B cell (primary cell): ENCODE results near the gene TMSB4X. TPM values are rescaled to one million over a fixed set of nuclear protein-coding genes. Genes with fewer than 3 reads are reported as not detected.

Source experiments
- ATAC-seq: fragments of 200-7000 bp; cut with Tn5 transposase; one replicate; pipeline ENCODE4 v1.10.0; 2021; ENCODE audit warnings: low read depth, mild to moderate bottlenecking, moderate number of reproducible peaks, moderate library complexity
- CTCF ChIA-PET: fragments of 350-600 bp; sonication (Branson Sonifier 250); formaldehyde crosslinking; loops from one replicate; lab custom pipeline; 2021; ENCODE audit warnings: antibody characterized with exemption, inconsistent platforms; lab: Charles Lee
- POLR2A ChIA-PET: fragments of 350-600 bp; sonication (Branson Sonifier 250); formaldehyde crosslinking; loops from one replicate; lab custom pipeline; 2021; ENCODE audit warnings: antibody characterized with exemption; lab: Charles Lee
- DNase-seq: peaks from one replicate; pipeline ENCODE4 v3.0.0; 2013
- H2AFZ ChIP-seq: 2 replicates; pipeline ENCODE4 v1.6.1; 2012; ENCODE audit warnings: mild to moderate bottlenecking, low read depth, low read length; ENCODE audit not compliant: insufficient read depth, poor library complexity, severe bottlenecking
- H3K27ac ChIP-seq, 2 donors: 1 replicate in 1 of 2; 2 replicates in 1 of 2; pipeline ENCODE4 v1.5.1; 2012 to 2013; ENCODE audit warnings: low read length in 2 of 2, mild to moderate bottlenecking in 2 of 2, moderate library complexity in 1 of 2
- H3K27me3 ChIP-seq, 4 experiments: fragments of 200-600 bp in 1 of 4; sonication (generic) in 1 of 4; replicated peaks in 1 of 4; 1 replicate in 2 of 4; 2 replicates in 2 of 4; pipeline versions ENCODE4 v1.6.1 to v1.7.0; 2013 to 2016; ENCODE audit warnings: low read length in 3 of 4, mild to moderate bottlenecking in 2 of 4, mixed read lengths in 1 of 4, moderate library complexity in 1 of 4; ENCODE audit not compliant: insufficient read depth in 4 of 4, control insufficient read depth in 3 of 4; ENCODE audit errors: control extremely low read depth in 1 of 4
- H3K36me3 ChIP-seq, 2 experiments: replicated peaks in 1 of 2; 1 replicate in 1 of 2; 2 replicates in 1 of 2; pipeline versions ENCODE4 v1.6.1 to v1.7.1; 2013; ENCODE audit warnings: low read length in 1 of 2; ENCODE audit not compliant: insufficient read depth in 2 of 2, control insufficient read depth in 1 of 2; ENCODE audit errors: control extremely low read depth in 1 of 2, extremely low read depth in 1 of 2
- H3K4me1 ChIP-seq, 2 donors: fragments of 200-600 bp in 1 of 2; sonication (generic) in 1 of 2; 1 replicate in 1 of 2; 2 replicates in 1 of 2; pipeline versions ENCODE4 v1.5.1 to v1.6.1; 2013 to 2017; ENCODE audit warnings: low read length in 2 of 2; ENCODE audit not compliant: control insufficient read depth in 2 of 2, insufficient read depth in 2 of 2
- H3K4me2 ChIP-seq: replicated peaks from 2 replicates; pipeline ENCODE3; 2012; ENCODE audit warnings: mild to moderate bottlenecking, low read depth, low read length; ENCODE audit not compliant: poor library complexity, severe bottlenecking
- H3K4me3 ChIP-seq, 5 experiments: fragments of 200-600 bp in 1 of 5; sonication (generic) in 1 of 5; 1 replicate in 3 of 5; 2 replicates in 2 of 5; pipeline versions ENCODE4 v1.5.1 to v1.7.0; 2011 to 2016; ENCODE audit warnings: low read length in 4 of 5, mild to moderate bottlenecking in 4 of 5, low read depth in 2 of 5, control low read depth in 1 of 5, moderate library complexity in 1 of 5; ENCODE audit not compliant: insufficient read depth in 1 of 5; ENCODE audit errors: control extremely low read depth in 1 of 5, extremely low read depth in 1 of 5
- H3K79me2 ChIP-seq: fragments of 200-600 bp; sonication (generic); one replicate; pipeline ENCODE4 v1.6.0; 2016; ENCODE audit warnings: low read length; ENCODE audit not compliant: control insufficient read depth, insufficient read depth
- H3K9ac ChIP-seq: fragments of 200-600 bp; sonication (generic); 2 replicates; pipeline ENCODE4 v1.6.1; 2017; ENCODE audit warnings: mild to moderate bottlenecking, low read length, moderate library complexity
- H3K9me3 ChIP-seq, 3 donors: one replicate each; pipeline versions ENCODE4 v1.6.1 to v1.7.1; 2013; ENCODE audit warnings: low read length in 2 of 3; ENCODE audit not compliant: control insufficient read depth in 2 of 3, insufficient read depth in 1 of 3; ENCODE audit errors: control extremely low read depth in 1 of 3
- H4K20me1 ChIP-seq: 2 replicates; pipeline ENCODE4 v1.6.0; 2012; ENCODE audit warnings: mild to moderate bottlenecking, low read length; ENCODE audit not compliant: insufficient read depth, control insufficient read depth, poor library complexity, severe bottlenecking
- H3K27ac Mint-ChIP-seq: one replicate; pipeline ENCODE4 v1.8.0; 2021; ENCODE audit warnings: mixed read lengths
- H3K27me3 Mint-ChIP-seq: one replicate; pipeline ENCODE4 v1.8.0; 2021; ENCODE audit warnings: mixed read lengths
- H3K4me1 Mint-ChIP-seq: one replicate; pipeline ENCODE4 v1.8.0; 2021; ENCODE audit warnings: mixed read lengths
- H3K4me3 Mint-ChIP-seq: one replicate; pipeline ENCODE4 v1.8.0; 2021; ENCODE audit warnings: mixed read lengths
- H3K9me3 Mint-ChIP-seq: one replicate; pipeline ENCODE4 v1.8.0; 2022; ENCODE audit warnings: mixed read lengths; ENCODE audit not compliant: insufficient read depth
- EZH2 ChIP-seq: IDR thresholded peaks from 2 replicates; pipeline ENCODE4 v1.6.1; 2012; ENCODE audit warnings: borderline replicate concordance, low read depth, mild to moderate bottlenecking, moderate library complexity, low read length; ENCODE audit not compliant: insufficient read depth, poor library complexity, severe bottlenecking
- WGBS: methylation state at CpG from one replicate; pipeline ENCODE4 v1.1.5; 2013; ENCODE audit warnings: missing lambda C conversion rate; ENCODE audit not compliant: insufficient coverage; 5-methylcytosine and 5-hydroxymethylcytosine counted together
- intact Hi-C: fragments of 100-400 bp; cut with micrococcal nuclease; formaldehyde crosslinking; loops from one replicate; pipeline ENCODE4 v1.10.0; 2022
- polyA plus RNA-seq: library from polyadenylated mRNA; depleted of rRNA; stranded (reverse); fragments of >200 nt; gene quantifications from 2 replicates; pipeline ENCODE4 v1.2.3, GENCODE V29; 2012
- total RNA-seq, 2 donors: library from RNA; stranded (reverse); fragments of 120-200 nt in 1 of 2; gene quantifications; 1 replicate in 1 of 2; 2 replicates in 1 of 2; pipeline versions ENCODE4 v1.2.3 to v1.2.4, GENCODE V29; 2013 to 2022
- TF ChIP-seq, protein P1 (sequence below): fragments of 200-600 bp; IDR thresholded peaks from one replicate; pipeline ENCODE4 v1.8.0; 2022; ENCODE audit warnings: antibody characterized with exemption, mild to moderate bottlenecking

Gene TMSB4X
- total and polyA plus RNA-seq, 2 donors (not counting 1 experiment from before 2014, with no cell fraction given): 2,550 to 4,850 TPM

DNA sequence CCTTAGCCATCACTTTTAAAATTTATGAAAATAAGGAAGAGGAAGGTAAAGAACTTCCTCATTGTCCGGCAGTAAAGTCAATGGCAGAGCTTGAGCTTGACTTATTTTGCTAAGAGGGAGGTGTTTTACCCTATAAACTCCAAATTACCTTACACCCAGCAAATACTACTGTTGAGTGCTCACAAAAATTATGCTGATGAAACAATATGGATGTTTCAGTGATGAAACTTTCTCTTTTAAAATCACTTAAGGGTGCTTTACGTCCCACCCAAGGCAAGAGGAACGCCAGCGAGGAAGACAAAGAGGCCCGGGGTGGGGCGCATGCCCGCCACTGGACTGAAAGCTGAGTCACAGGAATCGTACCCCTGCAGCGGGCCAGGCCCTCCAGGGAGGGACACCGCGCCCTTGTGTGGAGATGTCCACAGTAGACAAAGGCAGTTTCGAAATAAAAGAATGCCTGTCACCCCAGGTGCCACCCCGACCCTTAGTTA lies 560 bp upstream of the TMSB4X start:
- intact Hi-C loops: loop anchor here (2.0 to 10.0 kb wide), 3 partner anchors 280 to 760 kb away; partner anchors contain the start of genes OFD1 and TRAPPC2
- Histone ChIP-seq H3K27me3 (no peaks in the 10 kb centered on the region), H3K4me2 (peak overlapping the region; percentile 64), H3K4me3 (peak overlapping the region; percentile 85 to 91 (median 87)), H3K27ac (peak overlapping the region; percentile 84 to 86), H2AFZ (no peak overlapping the region), H4K20me1 (peaks cover 13% of the 10 kb centered on the region), H3K9me3 (no peaks in the 10 kb centered on the region), H3K9ac (peak overlapping the region; percentile 86), H3K4me1 (peaks cover 47 to 48% of the 10 kb centered on the region in 2 donors), H3K36me3 (peaks cover 0 to 19% of the 10 kb centered on the region in 2 experiments), H3K79me2 (peaks cover 42% of the 10 kb centered on the region)
- ATAC-seq (peak; percentile 11), DNase-seq (no peak)
- 0% methylated on average over 9 of the region's 13 CpGs for WGBS
- H3K4me1 Mint-ChIP-seq: peaks cover 56% of the 10 kb centered on the region
- CTCF ChIA-PET: interaction anchor here (0.8 to 15.8 kb wide), 11 partner anchors 18 to 514 kb away, joined by 3 to 214 read pairs (median 15); no protein-coding TSS in a partner anchor
- H3K4me3 Mint-ChIP-seq: peak overlapping the region; percentile 99
- no peak for TF ChIP-seq EZH2
- TF ChIP-seq, protein P1, sequence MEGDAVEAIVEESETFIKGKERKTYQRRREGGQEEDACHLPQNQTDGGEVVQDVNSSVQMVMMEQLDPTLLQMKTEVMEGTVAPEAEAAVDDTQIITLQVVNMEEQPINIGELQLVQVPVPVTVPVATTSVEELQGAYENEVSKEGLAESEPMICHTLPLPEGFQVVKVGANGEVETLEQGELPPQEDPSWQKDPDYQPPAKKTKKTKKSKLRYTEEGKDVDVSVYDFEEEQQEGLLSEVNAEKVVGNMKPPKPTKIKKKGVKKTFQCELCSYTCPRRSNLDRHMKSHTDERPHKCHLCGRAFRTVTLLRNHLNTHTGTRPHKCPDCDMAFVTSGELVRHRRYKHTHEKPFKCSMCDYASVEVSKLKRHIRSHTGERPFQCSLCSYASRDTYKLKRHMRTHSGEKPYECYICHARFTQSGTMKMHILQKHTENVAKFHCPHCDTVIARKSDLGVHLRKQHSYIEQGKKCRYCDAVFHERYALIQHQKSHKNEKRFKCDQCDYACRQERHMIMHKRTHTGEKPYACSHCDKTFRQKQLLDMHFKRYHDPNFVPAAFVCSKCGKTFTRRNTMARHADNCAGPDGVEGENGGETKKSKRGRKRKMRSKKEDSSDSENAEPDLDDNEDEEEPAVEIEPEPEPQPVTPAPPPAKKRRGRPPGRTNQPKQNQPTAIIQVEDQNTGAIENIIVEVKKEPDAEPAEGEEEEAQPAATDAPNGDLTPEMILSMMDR: no peak
- peak overlapping the region; percentile 98 for H3K27ac Mint-ChIP-seq
- no peaks in the 10 kb centered on the region for H3K9me3 Mint-ChIP-seq
- POLR2A ChIA-PET: interaction anchor here (0.6 to 11.7 kb wide), 12 partner anchors 17 to 514 kb away, joined by 3 to 136 read pairs (median 6); no protein-coding TSS in a partner anchor
- no peaks in the 10 kb centered on the region for H3K27me3 Mint-ChIP-seq

DNA sequence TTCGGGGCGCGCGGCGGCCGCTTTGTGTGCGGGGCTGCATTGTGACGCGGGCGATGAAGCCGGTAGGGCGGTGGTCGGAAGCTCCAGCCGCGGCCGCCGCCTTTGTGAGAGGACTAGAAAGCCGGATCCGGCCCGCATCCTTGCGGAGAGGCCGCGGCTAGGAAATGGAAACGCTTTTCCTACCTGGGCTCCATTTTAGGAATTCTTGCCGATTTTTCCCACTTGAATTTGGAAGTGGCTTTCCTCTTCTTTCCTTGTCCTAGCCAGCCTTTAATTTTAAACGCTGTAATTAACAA lies 708 bp downstream of the TMSB4X start:
- no peaks in the 10 kb centered on the region for H3K9me3 Mint-ChIP-seq
- CTCF ChIA-PET: interaction anchor here (1.4 to 15.8 kb wide), 7 partner anchors 15 to 513 kb away, joined by 3 to 214 read pairs (median 22); no protein-coding TSS in a partner anchor
- Histone ChIP-seq H3K27me3 (no peaks in the 10 kb centered on the region), H3K79me2 (peaks cover 52% of the 10 kb centered on the region), H3K4me2 (peak overlapping the region; percentile 64), H4K20me1 (peaks cover 13% of the 10 kb centered on the region), H3K27ac (peak overlapping the region; percentile 84 to 86), H2AFZ (no peak overlapping the region), H3K9me3 (no peaks in the 10 kb centered on the region), H3K4me1 (peaks cover 48 to 49% of the 10 kb centered on the region in 2 donors), H3K9ac (peak overlapping the region; percentile 86), H3K36me3 (peaks cover 0 to 19% of the 10 kb centered on the region in 2 experiments), H3K4me3 (peak overlapping the region; percentile 85 to 93 (median 89))
- intact Hi-C loops: loop anchor here (1.0 to 10.0 kb wide), 4 partner anchors 117 to 759 kb away; partner anchors contain the start of genes OFD1 and TRAPPC2
- DNase-seq: peak; percentile 55
- H3K27ac Mint-ChIP-seq: peak overlapping the region; percentile 98
- no peak for ATAC-seq
- peak overlapping the region; percentile 99 for H3K4me3 Mint-ChIP-seq
- H3K27me3 Mint-ChIP-seq: no peaks in the 10 kb centered on the region
- POLR2A ChIA-PET: interaction anchor here (0.6 to 11.7 kb wide), 14 partner anchors 18 to 759 kb away, joined by 3 to 136 read pairs (median 4); partner anchors contain the start of genes OFD1 and TRAPPC2
- 0% methylated on average over 25 of the region's 26 CpGs for WGBS
- peaks cover 55% of the 10 kb centered on the region for H3K4me1 Mint-ChIP-seq
- TF ChIP-seq, protein P1: no peak
- TF ChIP-seq EZH2: no peak
